HUES64 (cell line): ENCODE results near the gene XXYLT1.

ENCODE experiments used
- H3K27ac ChIP-seq: 2 replicates; pipeline ENCODE4 v1.7.0; 2013; ENCODE audit warnings: low read depth, low read length, inconsistent platforms
- H3K27me3 ChIP-seq: 2 replicates; pipeline ENCODE4 v1.6.1; 2013; ENCODE audit warnings: mild to moderate bottlenecking, low read length; ENCODE audit not compliant: insufficient read depth
- H3K36me3 ChIP-seq: 2 replicates; pipeline ENCODE4 v1.6.1; 2013; ENCODE audit warnings: mild to moderate bottlenecking, low read length; ENCODE audit not compliant: insufficient read depth
- H3K4me1 ChIP-seq: 2 replicates; pipeline ENCODE4 v1.6.1; 2013; ENCODE audit warnings: mild to moderate bottlenecking, low read length, moderate library complexity; ENCODE audit not compliant: insufficient read depth
- H3K4me3 ChIP-seq: 2 replicates; pipeline ENCODE4 v1.5.1; 2013; ENCODE audit warnings: mild to moderate bottlenecking, low read length, moderate library complexity
- H3K9ac ChIP-seq: 2 replicates; pipeline ENCODE4 v1.6.1; 2013; ENCODE audit warnings: mild to moderate bottlenecking, low read depth, low read length
- H3K9me3 ChIP-seq: 2 replicates; pipeline ENCODE4 v1.6.1; 2013; ENCODE audit warnings: low read depth, low read length; ENCODE audit not compliant: insufficient read depth
- WGBS: fragments of 150-250, 120-280 bp; methylation state at CpG from one replicate; pipeline ENCODE4 v1.1.7; 2013; ENCODE audit warnings: missing lambda C conversion rate; 5-methylcytosine and 5-hydroxymethylcytosine counted together

Gene XXYLT1

GRCh38 chr3:195140816-195141793, 129.9 kb downstream of the XXYLT1 start:
- no peaks in the 10 kb centered on the region for H3K9me3 ChIP-seq
- H3K4me1 ChIP-seq: no peaks in the 10 kb centered on the region
- no peak overlapping the region for H3K4me3 ChIP-seq
- H3K27ac ChIP-seq: no peak overlapping the region
- WGBS: 95% methylated on average over 10 of the region's 12 CpGs
- no peak overlapping the region for H3K9ac ChIP-seq
- H3K36me3 ChIP-seq: 0 out of 2 replicates have a peak, but pooled peaks cover 3% of the 10 kb centered on the region
- H3K27me3 ChIP-seq: no peaks in the 10 kb centered on the region

GRCh38 chr3:195140410-195140809, 130.5 kb downstream of the XXYLT1 start:
- H3K9me3 ChIP-seq: no peaks in the 10 kb centered on the region
- no peaks in the 10 kb centered on the region for H3K27me3 ChIP-seq
- H3K9ac ChIP-seq: no peak overlapping the region
- 86% methylated on average over 1 of the region's 1 CpG for WGBS
- no peak overlapping the region for H3K27ac ChIP-seq
- no peak overlapping the region for H3K4me3 ChIP-seq
- H3K4me1 ChIP-seq: no peaks in the 10 kb centered on the region
- 0 out of 2 replicates have a peak, but pooled peaks cover 3% of the 10 kb centered on the region for H3K36me3 ChIP-seq

- Histone ChIP-seq H3K36me3 (0 out of 2 replicates have a peak, but pooled peaks cover 3% of the 10 kb centered on the region), H3K9me3 (no peaks in the 10 kb centered on the region), H3K27ac (no peak overlapping the region), H3K4me3 (no peak overlapping the region), H3K27me3 (no peaks in the 10 kb centered on the region), H3K4me1 (no peaks in the 10 kb centered on the region), H3K9ac (no peak overlapping the region)
- WGBS: 92% methylated on average over 4 of the region's 4 CpGs
Observed at GRCh38 chr3:195139876-195140240, 131.1 kb downstream of the XXYLT1 start.

GRCh38 chr3:195139091-195139875, 131.7 kb downstream of the XXYLT1 start:
- no peak overlapping the region for H3K9ac ChIP-seq
- no peaks in the 10 kb centered on the region for H3K9me3 ChIP-seq
- H3K4me1 ChIP-seq: no peaks in the 10 kb centered on the region
- 0 out of 2 replicates have a peak, but pooled peaks cover 3% of the 10 kb centered on the region for H3K36me3 ChIP-seq
- no peak overlapping the region for H3K27ac ChIP-seq
- no peak overlapping the region for H3K4me3 ChIP-seq
- 91% methylated on average over 13 of the region's 13 CpGs for WGBS
- no peaks in the 10 kb centered on the region for H3K27me3 ChIP-seq

- H3K9me3 ChIP-seq: no peaks in the 10 kb centered on the region
- H3K27me3 ChIP-seq: no peaks in the 10 kb centered on the region
- H3K9ac ChIP-seq: no peak overlapping the region
- 96% methylated on average over 10 of the region's 11 CpGs for WGBS
- no peaks in the 10 kb centered on the region for H3K4me1 ChIP-seq
- H3K36me3 ChIP-seq: 0 out of 2 replicates have a peak, but pooled peaks cover 3% of the 10 kb centered on the region
- H3K4me3 ChIP-seq: no peak overlapping the region
- H3K27ac ChIP-seq: no peak overlapping the region
Observed at GRCh38 chr3:195137638-195138588, 133.0 kb downstream of the XXYLT1 start.

- Histone ChIP-seq H3K9ac (no peak overlapping the region), H3K27ac (no peak overlapping the region), H3K4me3 (no peak overlapping the region), H3K36me3 (no peaks in the 10 kb centered on the region), H3K9me3 (no peaks in the 10 kb centered on the region), H3K27me3 (no peaks in the 10 kb centered on the region), H3K4me1 (no peaks in the 10 kb centered on the region)
- 95% methylated on average over 8 of the region's 8 CpGs for WGBS
Observed at GRCh38 chr3:195135917-195136316, 135.0 kb downstream of the XXYLT1 start.

GRCh38 chr3:195134431-195134830, 136.5 kb downstream of the XXYLT1 start:
- H3K27ac ChIP-seq: no peak overlapping the region

GRCh38 chr3:195133462-195133861, 137.5 kb downstream of the XXYLT1 start:
- H3K36me3 ChIP-seq: no peaks in the 10 kb centered on the region
- H3K27ac ChIP-seq: no peak overlapping the region
- no peaks in the 10 kb centered on the region for H3K4me1 ChIP-seq
- no peak overlapping the region for H3K9ac ChIP-seq
- H3K27me3 ChIP-seq: no peaks in the 10 kb centered on the region
- no peak overlapping the region for H3K4me3 ChIP-seq
- 94% methylated on average over 12 of the region's 12 CpGs for WGBS
- no peaks in the 10 kb centered on the region for H3K9me3 ChIP-seq

More at GRCh38 chr3:195134431-195134830, 136.5 kb downstream of the XXYLT1 start:
- no peaks in the 10 kb centered on the region for H3K36me3 ChIP-seq
- H3K9ac ChIP-seq: no peak overlapping the region
- H3K4me1 ChIP-seq: no peaks in the 10 kb centered on the region
- no peaks in the 10 kb centered on the region for H3K27me3 ChIP-seq
- no peak overlapping the region for H3K4me3 ChIP-seq
- WGBS: 96% methylated on average over 6 of the region's 6 CpGs
- no peaks in the 10 kb centered on the region for H3K9me3 ChIP-seq

- no peaks in the 10 kb centered on the region for H3K27me3 ChIP-seq
- H3K36me3 ChIP-seq: no peaks in the 10 kb centered on the region
- H3K9me3 ChIP-seq: no peaks in the 10 kb centered on the region
- no peak overlapping the region for H3K27ac ChIP-seq
- no peaks in the 10 kb centered on the region for H3K4me1 ChIP-seq
- no peak overlapping the region; the same call in 1 of the 2 replicates for H3K9ac ChIP-seq
- H3K4me3 ChIP-seq: no peak overlapping the region
- WGBS: 89% methylated on average over 4 of the region's 4 CpGs
Observed at GRCh38 chr3:195133013-195133412, 137.9 kb downstream of the XXYLT1 start.

- no peaks in the 10 kb centered on the region for H3K27me3 ChIP-seq
- 94% methylated on average over 4 of the region's 4 CpGs for WGBS
- no peaks in the 10 kb centered on the region for H3K36me3 ChIP-seq
- no peak overlapping the region for H3K4me3 ChIP-seq
- H3K9ac ChIP-seq: no peak overlapping the region
- no peak overlapping the region for H3K27ac ChIP-seq
- no peaks in the 10 kb centered on the region for H3K9me3 ChIP-seq
- no peaks in the 10 kb centered on the region for H3K4me1 ChIP-seq
Observed at GRCh38 chr3:195131176-195131575, 139.8 kb downstream of the XXYLT1 start.
